ENCODE measurements around the gene PYDC1.
"Not testable (repeated sequence)": the region's sequence is repeated elsewhere in the genome, so short reads cannot be mapped to it uniquely, and the experiment has no call there.

Gene PYDC1

GRCh38 chr16:31195861-31196260, 21.1 kb downstream of the PYDC1 start:
- not testable (repeated sequence) for DNase-seq

- no peak for DNase-seq
Observed at GRCh38 chr16:31194898-31195297, 22.0 kb downstream of the PYDC1 start.

GRCh38 chr16:31193874-31194273, 23.1 kb downstream of the PYDC1 start:
- DNase-seq, result no peak

- no peak for DNase-seq
Observed at GRCh38 chr16:31192856-31193642, 23.9 kb downstream of the PYDC1 start.

GRCh38 chr16:31191697-31192428, 25.1 kb downstream of the PYDC1 start:
- DNase-seq, result no peak

- DNase-seq, result no peak
Observed at GRCh38 chr16:31190818-31191444, 26.0 kb downstream of the PYDC1 start.

GRCh38 chr16:31190061-31190460, 26.9 kb downstream of the PYDC1 start:
- no peak for DNase-seq

- no peak for DNase-seq
Observed at GRCh38 chr16:31189412-31189778, 27.5 kb downstream of the PYDC1 start.

GRCh38 chr16:31188450-31189411, 28.2 kb downstream of the PYDC1 start:
- DNase-seq, result no peak

GRCh38 chr16:31187808-31188189, 29.1 kb downstream of the PYDC1 start:
- no peak for DNase-seq

- no peak for DNase-seq
Observed at GRCh38 chr16:31186930-31187807, 29.8 kb downstream of the PYDC1 start.

- no peak for DNase-seq
Observed at GRCh38 chr16:31186176-31186575, 30.8 kb downstream of the PYDC1 start.

GRCh38 chr16:31185339-31185738, 31.6 kb downstream of the PYDC1 start:
- no peak for DNase-seq

GRCh38 chr16:31184888-31185287, 32.0 kb downstream of the PYDC1 start:
- DNase-seq, result no peak

- DNase-seq, result no peak
Observed at GRCh38 chr16:31183432-31184428, 33.2 kb downstream of the PYDC1 start.

- no peak for DNase-seq
Observed at GRCh38 chr16:31182391-31182790, 34.5 kb downstream of the PYDC1 start.

- no peak for DNase-seq
Observed at GRCh38 chr16:31181102-31181830, 35.7 kb downstream of the PYDC1 start.

GRCh38 chr16:31179747-31180459, 37.0 kb downstream of the PYDC1 start, which contains the start of gene FUS:
TSS of gene FUS (plus strand) at chr16:31180139. CDS start at chr16:31180215, 76 bp downstream.
- peak; percentile 79 for DNase-seq

- DNase-seq, result no peak
Observed at GRCh38 chr16:31179219-31179746, 37.7 kb downstream of the PYDC1 start.

Data from NCI-H2171 (cell line).